Measurements from ENCODE around the gene KNTC1. TPM values are rescaled to one million over a fixed set of nuclear protein-coding genes. Genes with fewer than 3 reads are reported as not detected.
A peak's percentile ranks its signal among the peaks of the same experiment; 100 is the strongest.

KNTC1 gene
- total RNA-seq, 1 experiment from 2014 or later = 71.3 TPM

DNA sequence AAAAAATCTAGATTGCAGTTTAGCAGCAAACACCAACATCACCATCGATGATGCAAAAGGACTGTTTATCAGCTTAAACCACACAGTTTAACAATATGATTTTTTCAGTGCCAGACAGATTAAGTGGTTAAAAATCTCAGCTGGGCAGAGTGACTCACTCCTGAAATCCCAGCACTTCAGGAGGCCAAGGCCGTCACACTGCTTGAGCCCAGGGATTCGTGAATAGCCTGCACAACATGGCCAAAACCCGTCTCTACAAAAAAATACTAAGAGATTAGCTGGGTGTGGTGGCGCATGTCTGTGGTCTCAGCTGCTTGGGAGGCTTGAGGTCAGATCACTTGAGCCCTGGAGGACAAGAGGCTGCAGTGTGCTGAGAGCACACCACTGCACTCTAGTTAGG lies 9.2 kb upstream of the KNTC1 start:
- Histone ChIP-seq H2BK120ac (ENCODE audit: low read depth, low read length, poor library complexity, severe bottlenecking) (no peak overlapping the region), H3K14ac (ENCODE audit: insufficient read depth, low read length) (no peak overlapping the region), H3K23ac (ENCODE audit: insufficient read length, low read depth, low read length) (no peak overlapping the region), H2BK20ac (ENCODE audit: low read depth, low read length, poor library complexity, severe bottlenecking) (no peak overlapping the region), H4K5ac (ENCODE audit: insufficient read length, low read depth, low read length) (no peak overlapping the region), H2AK5ac (ENCODE audit: insufficient read length, low read length) (no peak overlapping the region), H4K20me1 (ENCODE audit: control insufficient read depth, insufficient read depth, insufficient read length) (no peaks in the 10 kb centered on the region), H3K18ac (ENCODE audit: insufficient read length, low read depth, low read length) (no peak overlapping the region), H2BK15ac (ENCODE audit: low read depth, low read length) (no peak overlapping the region), H3K79me1 (ENCODE audit: insufficient read depth, low read depth, low read length, poor library complexity, severe bottlenecking) (peaks cover 8% of the 10 kb centered on the region), H3K27me3 (ENCODE audit: insufficient read depth, low read length) (no peaks in the 10 kb centered on the region), H2AFZ (ENCODE audit: low read length) (no peak overlapping the region), H3K27ac (ENCODE audit: insufficient read length, low read depth, low read length) (no peak overlapping the region), H3K4me2 (ENCODE audit: insufficient read depth, insufficient read length, low read length) (no peak overlapping the region), H4K91ac (ENCODE audit: insufficient read length, low read depth, low read length) (no peak overlapping the region), H3K23me2 (ENCODE audit: insufficient read length, low read depth, low read length, poor library complexity, severe bottlenecking) (no peaks in the 10 kb centered on the region), H2BK5ac (ENCODE audit: insufficient read length, low read length) (no peak overlapping the region), H3K9ac (ENCODE audit: extremely low read depth, insufficient read length, low read length) (no peak overlapping the region), H3T11ph (ENCODE audit: low read length) (no peak overlapping the region), H4K8ac (replicated peaks; ENCODE audit: insufficient read length, low read depth, low read length) (no peak overlapping the region), H3K4ac (ENCODE audit: low read depth, low read length) (no peak overlapping the region), H2BK12ac (ENCODE audit: insufficient read length, low read depth, low read length) (no peak overlapping the region), H3K79me2 (ENCODE audit: insufficient read depth, low read length) (peaks cover 8% of the 10 kb centered on the region; the same call in 1 of the 2 replicates), H3K9me3 (ENCODE audit: control insufficient read depth, low read depth, low read length) (no peaks in the 10 kb centered on the region), H3K4me1 (ENCODE audit: insufficient read depth, low read length) (no peaks in the 10 kb centered on the region), H3K56ac (ENCODE audit: insufficient read length, low read depth, low read length) (no peak overlapping the region)
- TF ChIP-seq, protein P1, sequence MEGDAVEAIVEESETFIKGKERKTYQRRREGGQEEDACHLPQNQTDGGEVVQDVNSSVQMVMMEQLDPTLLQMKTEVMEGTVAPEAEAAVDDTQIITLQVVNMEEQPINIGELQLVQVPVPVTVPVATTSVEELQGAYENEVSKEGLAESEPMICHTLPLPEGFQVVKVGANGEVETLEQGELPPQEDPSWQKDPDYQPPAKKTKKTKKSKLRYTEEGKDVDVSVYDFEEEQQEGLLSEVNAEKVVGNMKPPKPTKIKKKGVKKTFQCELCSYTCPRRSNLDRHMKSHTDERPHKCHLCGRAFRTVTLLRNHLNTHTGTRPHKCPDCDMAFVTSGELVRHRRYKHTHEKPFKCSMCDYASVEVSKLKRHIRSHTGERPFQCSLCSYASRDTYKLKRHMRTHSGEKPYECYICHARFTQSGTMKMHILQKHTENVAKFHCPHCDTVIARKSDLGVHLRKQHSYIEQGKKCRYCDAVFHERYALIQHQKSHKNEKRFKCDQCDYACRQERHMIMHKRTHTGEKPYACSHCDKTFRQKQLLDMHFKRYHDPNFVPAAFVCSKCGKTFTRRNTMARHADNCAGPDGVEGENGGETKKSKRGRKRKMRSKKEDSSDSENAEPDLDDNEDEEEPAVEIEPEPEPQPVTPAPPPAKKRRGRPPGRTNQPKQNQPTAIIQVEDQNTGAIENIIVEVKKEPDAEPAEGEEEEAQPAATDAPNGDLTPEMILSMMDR (conservative IDR thresholded peaks at IDR 0.05) = no peak
- no peak overlapping the region for H3K4me3 Mint-ChIP-seq
- peaks cover 76 to 91% (median 91%) of the 10 kb centered on the region in 3 experiments for H3K36me3 Mint-ChIP-seq (ENCODE audit: insufficient read depth in 1 of 3, low read depth in 3 of 3)
- no CpG with 5 or more reads among the region's 5 CpGs for WGBS (ENCODE audit: extremely low coverage, insufficient read length, low lambda C conversion rate)
- DNase-seq = no peak
- H3K27me3 Mint-ChIP-seq (ENCODE audit: low read depth) = no peaks in the 10 kb centered on the region; the same call in 1 of the 2 replicates
- H3K9me3 Mint-ChIP-seq = no peaks in the 10 kb centered on the region
- no peaks in the 10 kb centered on the region; a peak in 2 of 4 replicates for H3K4me1 Mint-ChIP-seq
- H3K27ac Mint-ChIP-seq = peak overlapping the region in 1 of 3 experiments; percentile 62; a peak in 1 of 7 replicates

Data from H9 (cell line).